ENCODE measurements around the gene KRT76.
"Not testable (repeated sequence)": the region's sequence is repeated elsewhere in the genome, so short reads cannot be mapped to it uniquely, and the experiment has no call there.

The KRT76 gene

GRCh38 chr12:52796839-52797528, 19.8 kb upstream of the KRT76 start:
- no peak for DNase-seq

- no peak for DNase-seq
These were observed 19.3 kb upstream of the KRT76 start for GRCh38 chr12:52796429-52796794.

GRCh38 chr12:52795694-52796428, 18.7 kb upstream of the KRT76 start, which contains the start of gene KRT3:
KRT3 (minus strand) TSS chr12:52796117; CDS start chr12:52796042, 75 bp downstream.
- no peak for DNase-seq

GRCh38 chr12:52795332-52795674, 18.2 kb upstream of the KRT76 start:
- DNase-seq: not testable (repeated sequence)

GRCh38 chr12:52794479-52795331, 17.6 kb upstream of the KRT76 start:
- no peak for DNase-seq

GRCh38 chr12:52792185-52793029, 15.3 kb upstream of the KRT76 start:
- no peak for DNase-seq

- DNase-seq: no peak
These were observed 14.4 kb upstream of the KRT76 start for GRCh38 chr12:52791271-52792184.

- DNase-seq: no peak
These were observed 13.5 kb upstream of the KRT76 start for GRCh38 chr12:52790427-52791270.

GRCh38 chr12:52789637-52790426, 12.7 kb upstream of the KRT76 start:
- DNase-seq: no peak

GRCh38 chr12:52788876-52789636, 11.9 kb upstream of the KRT76 start:
- DNase-seq: no peak

GRCh38 chr12:52788192-52788875, 11.2 kb upstream of the KRT76 start:
- no peak for DNase-seq

- DNase-seq: no peak
These were observed 10.4 kb upstream of the KRT76 start for GRCh38 chr12:52787324-52788191.

GRCh38 chr12:52784909-52785308, 7.8 kb upstream of the KRT76 start:
- no peak for DNase-seq

GRCh38 chr12:52783563-52784316, 6.6 kb upstream of the KRT76 start:
- no peak for DNase-seq

- DNase-seq: no peak
These were observed 5.4 kb upstream of the KRT76 start for GRCh38 chr12:52782502-52782901.

- no peak for DNase-seq
These were observed 4.4 kb upstream of the KRT76 start for GRCh38 chr12:52781399-52782082.
